ENCODE data around the gene APC2.

Gene APC2

GRCh38 chr19:1511318-1512317, 61.7 kb downstream of the APC2 start:
- no peak for TF ChIP-seq CTCF (IDR thresholded peaks at IDR 0.05; ENCODE audit: borderline replicate concordance, insufficient read depth, low read depth, low read length)

DNA sequence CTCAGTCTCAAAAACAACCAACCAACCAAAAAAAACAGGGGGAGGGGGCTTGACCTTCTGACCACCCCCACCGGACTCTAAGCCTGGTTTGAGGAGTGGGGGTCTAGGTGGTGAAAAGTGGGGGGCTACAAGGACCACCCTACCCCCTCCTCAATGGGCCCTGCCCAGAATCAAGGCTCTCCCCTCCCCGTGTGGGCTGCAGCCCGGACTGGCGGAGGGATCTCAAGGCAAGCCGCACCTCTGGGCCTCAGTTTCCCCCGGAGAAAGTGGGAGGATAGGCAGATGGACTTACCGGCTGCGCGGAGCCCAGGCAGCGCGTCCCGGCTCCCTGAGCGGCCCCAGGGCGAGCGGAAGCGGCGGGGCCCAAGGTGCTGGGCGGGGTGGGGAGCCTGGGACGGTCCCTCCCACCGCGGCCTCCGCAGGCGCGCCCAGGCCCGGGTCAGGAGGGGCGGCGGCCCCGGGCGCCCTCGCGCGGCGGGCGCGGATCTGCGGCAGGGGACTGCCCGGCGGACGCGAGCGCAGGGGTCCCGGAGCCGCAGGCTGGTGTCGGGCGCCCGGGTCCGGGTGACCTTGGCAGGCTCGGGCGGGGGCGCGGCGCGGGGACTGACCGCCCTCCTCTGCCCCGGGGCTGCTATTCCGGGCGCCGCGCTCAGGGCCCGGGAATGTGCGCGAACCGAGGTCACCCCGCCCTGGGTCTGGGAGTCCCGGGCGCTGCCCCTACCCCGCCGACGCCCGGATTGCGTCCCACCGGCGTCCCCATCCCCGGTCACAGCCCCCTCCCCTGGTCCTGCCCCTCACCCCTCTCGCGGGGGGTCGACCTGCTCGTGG, 63.0 kb downstream of the APC2 start, which contains the start of gene ADAMTSL5:
Gene ADAMTSL5, minus strand, starts transcription at position 349 of the 828 bp plus-strand sequence. CDS start 2,076 bp downstream, outside the sequence.
- TF ChIP-seq CTCF (IDR thresholded peaks at IDR 0.05; ENCODE audit: borderline replicate concordance, insufficient read depth, low read depth, low read length): peak; percentile 25; the same call in 1 of the 2 replicates
- no peak within 1 kb of the TSS for H3K4me3 ChIP-seq (ENCODE audit: low read depth, low read length)

More at GRCh38 chr19:1511318-1512317, 61.7 kb downstream of the APC2 start:
- H3K4me3 ChIP-seq (ENCODE audit: low read depth, low read length): no peak overlapping the region

- H3K4me3 ChIP-seq (ENCODE audit: low read depth, low read length): no peak overlapping the region
- peak; percentile 77 for TF ChIP-seq CTCF (IDR thresholded peaks at IDR 0.05; ENCODE audit: borderline replicate concordance, insufficient read depth, low read depth, low read length)
Measured at GRCh38 chr19:1513499-1514294, 63.8 kb downstream of the APC2 start.

DNA sequence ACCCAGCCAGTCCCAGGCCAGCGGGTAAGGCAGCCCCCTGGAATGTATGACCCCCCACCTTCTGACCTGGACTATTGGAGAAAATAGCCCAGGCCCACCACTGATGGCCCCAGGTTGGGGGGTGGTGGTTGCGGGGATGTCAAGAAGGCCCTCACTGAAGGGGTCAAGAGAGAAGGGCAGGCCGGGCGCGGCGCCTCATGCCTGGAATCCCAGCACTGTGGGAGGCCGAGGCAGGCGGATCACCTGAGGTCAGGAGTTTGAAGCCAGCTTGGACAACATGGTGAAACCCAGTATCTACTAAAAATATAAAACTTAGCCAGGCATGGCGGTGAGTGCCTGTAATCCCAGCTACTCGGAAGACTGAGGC, 64.4 kb downstream of the APC2 start:
- TF ChIP-seq CTCF (IDR thresholded peaks at IDR 0.05; ENCODE audit: borderline replicate concordance, insufficient read depth, low read depth, low read length): no peak
- H3K4me3 ChIP-seq (ENCODE audit: low read depth, low read length): no peak overlapping the region

DNA sequence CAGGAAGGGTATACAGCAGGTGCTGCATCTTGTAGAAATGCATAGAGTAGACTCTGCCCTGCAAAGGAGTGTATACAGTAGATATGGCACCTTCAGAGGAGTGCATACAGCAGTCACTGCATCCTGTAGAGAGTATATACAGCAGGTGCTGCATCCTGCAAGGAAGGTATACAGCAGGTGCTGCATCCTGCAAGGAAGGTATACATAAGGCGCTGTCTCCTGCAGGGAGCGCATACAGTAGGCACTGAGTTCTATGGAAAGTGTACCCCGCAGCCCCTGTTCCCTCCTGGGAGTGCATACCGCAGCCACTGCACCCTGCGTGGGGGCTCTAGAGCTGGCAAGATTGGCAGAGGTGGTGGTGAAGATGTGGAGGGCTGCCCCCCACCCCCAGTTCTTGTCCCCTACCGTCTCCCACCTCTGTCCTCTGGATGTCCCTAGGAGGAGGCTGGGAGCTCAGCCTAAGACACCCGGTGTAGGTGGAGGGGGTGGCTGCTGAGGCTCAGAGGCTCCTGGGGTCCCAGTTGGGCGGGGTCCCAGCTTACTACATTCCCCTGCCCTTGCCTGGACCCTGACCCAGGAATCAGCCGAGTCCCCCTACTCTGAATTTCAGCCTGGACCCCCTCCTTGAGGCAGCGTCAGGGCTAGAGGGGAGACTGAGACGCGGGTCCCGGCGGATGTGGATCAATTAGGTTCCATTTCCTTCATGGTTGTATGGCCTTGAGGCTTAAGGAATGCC, 65.2 kb downstream of the APC2 start:
- no peak for TF ChIP-seq CTCF (IDR thresholded peaks at IDR 0.05; ENCODE audit: borderline replicate concordance, insufficient read depth, low read depth, low read length)
- H3K4me3 ChIP-seq (ENCODE audit: low read depth, low read length): no peak overlapping the region

DNA sequence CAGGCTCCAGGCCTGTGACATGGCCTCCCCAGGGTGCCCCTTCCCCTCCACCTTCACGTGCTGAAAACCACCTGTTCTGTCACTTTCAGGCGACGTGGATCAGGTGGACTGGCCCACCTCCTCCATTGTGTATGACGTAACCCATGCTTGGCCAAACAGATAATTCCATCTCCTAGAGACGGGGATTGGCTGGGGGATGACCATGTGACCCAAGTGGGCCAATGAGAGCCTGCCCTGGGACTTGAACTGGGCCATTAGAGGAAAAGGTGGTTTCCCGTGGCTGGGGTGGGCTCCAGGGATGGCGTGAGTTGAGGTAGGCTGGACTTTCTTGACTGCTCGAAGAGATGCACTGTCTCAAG, 66.5 kb downstream of the APC2 start:
- H3K4me3 ChIP-seq (ENCODE audit: low read depth, low read length): no peak overlapping the region
- TF ChIP-seq CTCF (IDR thresholded peaks at IDR 0.05; ENCODE audit: borderline replicate concordance, insufficient read depth, low read depth, low read length): no peak
